Heart left ventricle (tissue), 13 donors: ENCODE measurements around the gene LAMP1.

Source experiments
- CTCF ChIP-seq, 12 donors: fragments of 200-600 bp; sonication (generic) in 4 of 12; IDR thresholded peaks; one replicate each; pipeline versions ENCODE4 v1.5.0 to v1.8.0; 2018 to 2022; ENCODE audit warnings: antibody characterized with exemption in 12 of 12, mild to moderate bottlenecking in 5 of 12
- POLR2A ChIP-seq, 2 donors: fragments of 450-650 bp; IDR thresholded peaks; one replicate each; pipeline ENCODE4 v1.6.1; 2017; ENCODE audit warnings: antibody characterized with exemption in 2 of 2, mild to moderate bottlenecking in 2 of 2, moderate library complexity in 2 of 2
- donor health status: ischemic (EF 13 %, LVEDD 7.1; RV severe dilation, severe dysfunction).
- donor health status: DM: no; HTN: yes; CAD: no.
- donor health status: DM: no; HTN: no; CAD: no.
- donor health status: ischemic (EF 25% LVEDD 6.9; RV normal size, moderate dysfunction).
- donor health status: ischemic (EF 25% LVEDD 5.7; RV mildly dilated, moderate dysfunction).
- donor health status: ischemic (EF 35%, LVEDD 5.7; RV mildly dilated, moderate dysfunction).
- donor health status: nonischemic (EF 11% LVEDD 7.7; RV severe dilation, severe dysfunction).
- donor health status: DM: yes; HTN: yes; CAD: no.
- donor health status: PGD.
- donor health status: ischemic (EF 29% LVEDD 5.4; RV normal size, mild dysfunction).
- donor health status: nonischemic (EF 23%, LVEDD 6.1; RV moderate dilation, normal function).

- TF ChIP-seq CTCF (IDR thresholded peaks at IDR 0.05) = peak in 1 of 12 donors; percentile 12
- TF ChIP-seq POLR2A (IDR thresholded peaks at IDR 0.05) = peak in 1 of 2 donors; percentile 74
These were observed at the start of gene LAMP1 for GRCh38 chr13:113296823-113297369.
